Testis (tissue), 5 donors: ENCODE results near the gene APOBEC3F. TPM values are rescaled to one million over a fixed set of nuclear protein-coding genes. Genes with fewer than 3 reads are reported as not detected.
"Not testable (repeated sequence)": the region's sequence is repeated elsewhere in the genome, so short reads cannot be mapped to it uniquely, and the experiment has no call there.

ENCODE experiments used
- DNase-seq: peaks from one replicate; pipeline ENCODE4 v3.0.0-alpha.2; 2019
- H3K27ac ChIP-seq, 2 donors: fragments of 200-600 bp; sonication (generic); one replicate each; pipeline ENCODE4 v1.5.1; 2019
- H3K27me3 ChIP-seq: fragments of 200-600 bp; sonication (generic); one replicate; pipeline ENCODE4 v1.5.1; 2019
- H3K36me3 ChIP-seq: fragments of 200-600 bp; sonication (generic); one replicate; pipeline ENCODE4 v1.5.1; 2017; ENCODE audit warnings: low read depth; ENCODE audit errors: missing control alignments
- H3K4me1 ChIP-seq: fragments of 200-600 bp; sonication (generic); one replicate; pipeline ENCODE4 v1.5.1; 2019
- H3K4me3 ChIP-seq, 2 donors: fragments of 200-600 bp; sonication (generic); one replicate each; pipeline ENCODE4 v1.5.1; 2017 to 2019
- H3K9me3 ChIP-seq: fragments of 200-600 bp; sonication (generic); one replicate; pipeline ENCODE4 v1.5.1; 2017
- CTCF ChIP-seq, 3 experiments: fragments of 450-650 bp in 2 of 3; fragments of 200-600 bp in 1 of 3; sonication (generic) in 1 of 3; IDR thresholded peaks; one replicate each; pipeline ENCODE4 v1.5.1; 2016 to 2019; ENCODE audit warnings: antibody characterized with exemption in 3 of 3, mild to moderate bottlenecking in 2 of 3, moderate library complexity in 1 of 3
- POLR2A ChIP-seq: fragments of 450-650 bp; IDR thresholded peaks from one replicate; pipeline ENCODE4 v1.6.1; 2017; ENCODE audit warnings: antibody characterized with exemption, mild to moderate bottlenecking, moderate library complexity
- WGBS, 2 donors: methylation state at CpG; one replicate each; pipeline ENCODE4 v1.1.5; 2018; 5-methylcytosine and 5-hydroxymethylcytosine counted together
- intact Hi-C: fragments of 100-400 bp; cut with DNase I; formaldehyde crosslinking; loops from one replicate; pipeline ENCODE4 v1.15.1; 2023; ENCODE audit warnings: low total_unique reads
- long read RNA-seq, 2 donors: transcript quantifications; one replicate each; lab custom pipeline, GENCODE V29; 2026
- polyA plus RNA-seq: library from polyadenylated mRNA; stranded (reverse); fragments of 350-450 nt; fragmentation: Illumina TruSeq; extraction: RNeasy Lipid Tissue Mini Kit (QIAGEN cat#74804); gene quantifications from one replicate; pipeline ENCODE4 v1.2.3, GENCODE V29; 2014; ENCODE audit warnings: low read depth, low replicate concordance; ENCODE audit not compliant: insufficient read depth
- total RNA-seq, 2 donors: library from RNA; depleted of rRNA; stranded (reverse); fragments of >200 nt; gene quantifications; one replicate each; pipeline ENCODE4 v1.2.3, GENCODE V29; 2016

Gene APOBEC3F
- total RNA-seq (10 to 100 TPM; 26.8 to 30.5 TPM), polyA plus RNA-seq (19.0 TPM)
- long read RNA-seq, donor 1, partial matches to known transcripts: 0 of 3 reads
- long read RNA-seq, donor 1, other reads (novel, unspliced or antisense): 0 of 3 reads
- long read RNA-seq, donor 2, partial matches to known transcripts: 0 of 3 reads
- long read RNA-seq, donor 2, other reads (novel, unspliced or antisense): 0 of 3 reads

- intact Hi-C loops, H3K36me3 ChIP-seq, H3K9me3 ChIP-seq, H3K27me3 ChIP-seq: not testable (repeated sequence)
- Histone ChIP-seq H3K4me3 (peak within 1 kb of the TSS; percentile 53 to 74), H3K27ac (peak within 1 kb of the TSS; percentile 89 to 90), H3K4me1 (peaks cover 13% of the 10 kb centered on the region)
- WGBS, 2 donors: 0 to 1% methylated on average over 10 to 21 of the region's 21 CpGs
- DNase-seq: peak; percentile 81
Measured at GRCh38 chr22:39040538-39041296, at the start of gene APOBEC3F. APOBEC3F (plus strand) TSS chr22:39040864; CDS start chr22:39040961, 97 bp downstream.

DNA sequence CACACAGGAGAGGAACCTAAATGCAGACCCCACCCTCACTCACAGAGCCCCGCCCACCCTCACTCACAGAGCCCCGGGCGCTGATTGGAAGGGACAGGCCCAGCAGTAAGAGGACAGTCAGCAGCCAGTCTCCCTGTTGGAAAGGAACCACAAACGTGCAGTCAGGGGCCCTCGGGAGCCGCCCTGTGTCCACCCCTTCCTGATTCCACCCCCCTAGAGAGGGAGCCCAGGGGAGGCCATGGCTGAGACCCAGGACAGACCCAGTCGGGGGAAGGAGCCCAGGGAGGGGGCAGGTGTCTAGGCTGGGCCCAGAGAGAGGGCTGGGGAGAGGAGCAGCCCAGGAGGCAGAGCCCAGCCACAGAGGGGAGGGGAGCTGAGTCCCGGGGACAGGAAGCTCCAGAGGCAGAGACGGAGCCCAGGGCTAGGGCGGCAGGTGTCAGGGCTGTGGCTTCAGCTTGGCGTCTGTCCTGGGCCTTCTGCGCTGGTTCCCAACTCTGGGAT lies 47.7 kb upstream of the APOBEC3F start:
- H3K27me3 ChIP-seq, H3K9me3 ChIP-seq, H3K4me3 ChIP-seq, DNase-seq, H3K27ac ChIP-seq, H3K36me3 ChIP-seq, intact Hi-C loops, H3K4me1 ChIP-seq: not testable (repeated sequence)
- 53 to 69% methylated on average over 3 to 11 of the region's 12 CpGs for WGBS, 2 donors

- Histone ChIP-seq H3K36me3 (no peaks in the 10 kb centered on the region), H3K9me3 (no peaks in the 10 kb centered on the region), H3K27ac (no peak overlapping the region), H3K27me3 (no peaks in the 10 kb centered on the region), H3K4me3 (no peak overlapping the region), H3K4me1 (no peaks in the 10 kb centered on the region)
- TF ChIP-seq CTCF (IDR thresholded peaks at IDR 0.05) (no peak), POLR2A (no peak)
- intact Hi-C loops: no loop called here
- no peak for DNase-seq
- WGBS, 2 donors: 89 to 94% methylated on average over 4 to 6 of the region's 6 CpGs
Measured at GRCh38 chr22:38996105-38996504, 44.6 kb upstream of the APOBEC3F start.

GRCh38 chr22:38997518-38997917 lies 43.1 kb upstream of the APOBEC3F start:
- no peak for DNase-seq
- intact Hi-C loops: no loop called here
- Histone ChIP-seq H3K27ac (no peak overlapping the region), H3K9me3 (no peaks in the 10 kb centered on the region), H3K36me3 (no peaks in the 10 kb centered on the region), H3K4me3 (no peak overlapping the region), H3K27me3 (no peaks in the 10 kb centered on the region), H3K4me1 (no peaks in the 10 kb centered on the region)
- WGBS, 2 donors: 80 to 94% methylated on average over 2 to 3 of the region's 3 CpGs
- no peak for TF ChIP-seq CTCF (IDR thresholded peaks at IDR 0.05)
- no peak for TF ChIP-seq POLR2A

DNA sequence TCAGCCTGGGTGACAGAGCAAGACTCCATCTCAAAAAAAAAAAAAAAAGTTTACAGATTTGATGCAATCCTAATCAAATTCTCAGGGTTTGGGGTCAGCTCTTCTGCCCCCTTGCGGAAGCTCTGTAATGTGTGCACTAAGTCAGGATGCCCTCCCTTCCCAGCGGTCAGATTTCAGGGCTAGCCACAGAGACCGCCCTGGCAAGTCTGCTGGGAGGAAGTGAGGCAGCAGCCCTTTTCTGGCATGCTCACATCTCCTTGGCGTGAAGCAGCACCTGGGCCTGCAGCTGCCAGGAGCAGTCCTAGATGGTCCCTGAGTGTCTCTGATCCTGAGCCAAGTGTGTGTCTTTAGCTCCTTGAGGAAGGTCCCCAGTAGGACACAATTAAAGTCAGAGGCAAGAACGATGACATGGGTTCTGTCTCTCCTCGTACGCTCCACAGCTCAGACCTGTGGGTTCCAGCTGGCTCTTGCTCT lies 37.5 kb upstream of the APOBEC3F start:
- intact Hi-C loops: loop anchor here (10.0 kb wide), 2 partner anchors 122 to 138 kb away; no protein-coding TSS in a partner anchor
- DNase-seq: peak; percentile 84
- 36 to 39% methylated on average over 5 to 7 of the region's 7 CpGs for WGBS, 2 donors
- Histone ChIP-seq H3K4me3 (no peak overlapping the region), H3K4me1 (peaks cover 7% of the 10 kb centered on the region), H3K27me3 (no peaks in the 10 kb centered on the region), H3K9me3 (no peaks in the 10 kb centered on the region), H3K27ac (no peak overlapping the region), H3K36me3 (no peaks in the 10 kb centered on the region)
- TF ChIP-seq POLR2A: no peak
- peak; percentile 55 to 69 (median 68) for TF ChIP-seq CTCF (IDR thresholded peaks at IDR 0.05)
